ENCODE measurements around the gene DPP6.

DNA sequence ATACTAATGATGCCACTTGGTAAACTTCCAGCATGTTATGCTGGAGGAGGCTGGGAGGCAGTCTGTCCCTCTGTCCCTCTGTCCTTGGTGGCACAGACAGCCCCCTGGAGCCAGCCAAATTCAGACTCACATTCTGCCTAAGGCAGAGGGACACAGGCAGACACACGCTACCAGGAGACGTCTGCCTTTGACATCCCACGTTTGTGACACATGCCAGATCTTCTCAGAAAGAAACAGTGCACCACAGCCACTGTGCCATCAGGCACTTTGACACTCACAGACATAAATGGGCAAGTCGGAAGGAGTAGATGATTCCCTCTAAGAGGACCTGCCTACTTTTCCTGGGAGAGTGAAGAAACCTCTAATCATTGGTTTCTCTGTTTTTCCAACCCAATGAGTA lies 467.0 kb downstream of the DPP6 start:
- TF ChIP-seq FOXM1 (IDR thresholded peaks at IDR 0.05; ENCODE audit: borderline replicate concordance) (no peak), NFRKB (IDR thresholded peaks at IDR 0.05) (no peak)

Measured in HEK293T (cell line).